Measurements from ENCODE around the gene CREB3L2. TPM values are rescaled to one million over a fixed set of nuclear protein-coding genes. Genes with fewer than 3 reads are reported as not detected.
A peak's percentile ranks its signal among the peaks of the same experiment; 100 is the strongest.
"Not testable (repeated sequence)": the region's sequence is repeated elsewhere in the genome, so short reads cannot be mapped to it uniquely, and the experiment has no call there.

CREB3L2 gene
- total and polyA plus RNA-seq, 2 donors (not counting 1 experiment from before 2014, with no cell fraction given) = 39.3 to 63.7 TPM

DNA sequence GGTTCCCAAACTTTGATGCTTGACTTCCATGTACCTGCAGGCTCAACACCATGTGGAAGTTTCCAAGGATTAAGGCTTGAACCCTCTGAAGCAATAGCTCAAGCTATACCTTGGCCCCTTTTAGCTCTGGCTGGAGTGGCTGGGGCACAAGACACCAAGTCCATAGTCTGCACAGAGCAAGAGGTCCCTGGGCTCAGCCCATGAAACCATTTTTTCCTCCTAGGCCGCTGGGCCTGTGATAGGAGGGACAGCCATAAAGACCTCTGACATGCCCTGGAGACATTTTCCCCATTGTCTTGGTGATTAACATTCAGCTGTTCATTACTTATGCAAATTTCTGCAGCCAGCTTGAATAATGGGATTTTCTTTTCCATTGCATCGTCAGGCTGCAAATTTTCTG, 169.5 kb downstream of the CREB3L2 start:
- H3K27ac ChIP-seq (ENCODE audit: insufficient read depth, low read length) = no peak overlapping the region
- H3K79me2 ChIP-seq (ENCODE audit: control insufficient read depth, insufficient read depth, low read length) = no peaks in the 10 kb centered on the region
- H2AFZ ChIP-seq (ENCODE audit: low read length) = no peak overlapping the region
- H3K4me2 ChIP-seq (ENCODE audit: extremely low read depth, insufficient read depth, low read length) = no peak overlapping the region
- no peaks in the 10 kb centered on the region for H3K4me1 ChIP-seq (ENCODE audit: control insufficient read depth, extremely low read depth, insufficient read depth, low read length)
- H3K36me3 ChIP-seq (ENCODE audit: control insufficient read depth, insufficient read depth, low read length) = no peaks in the 10 kb centered on the region
- no peaks in the 10 kb centered on the region for H3K27me3 ChIP-seq (ENCODE audit: control insufficient read depth, insufficient read depth, low read length)
- no peak overlapping the region for H3K9ac ChIP-seq (ENCODE audit: insufficient read depth, low read length)
- no peak overlapping the region for H3K4me3 ChIP-seq (replicated peaks in 1 of 4; ENCODE audit: control extremely low read depth in 1 of 4, insufficient read depth in 1 of 4, low read depth in 3 of 4, low read length in 4 of 4)
- DNase-seq (ENCODE audit: low read depth in 2 of 2) = no peak
- TF ChIP-seq EZH2 (IDR thresholded peaks at IDR 0.05; ENCODE audit: low read length, missing control alignments) = no peak
- no peak for TF ChIP-seq CTCF (conservative IDR thresholded peaks at IDR 0.05 in 1 of 2, IDR thresholded peaks at IDR 0.05 in 1 of 2; ENCODE audit: low read depth in 1 of 2, low read length in 2 of 2)
- H3K9me3 ChIP-seq (ENCODE audit: control insufficient read depth, insufficient read depth, low read depth, low read length) = no peaks in the 10 kb centered on the region
- no peaks in the 10 kb centered on the region for H4K20me1 ChIP-seq (ENCODE audit: control insufficient read depth, extremely low read depth, insufficient read depth, low read length)

GRCh38 chr7:137831555-137831954, 170.3 kb downstream of the CREB3L2 start:
- H4K20me1 ChIP-seq (ENCODE audit: control insufficient read depth, extremely low read depth, insufficient read depth, low read length) = not testable (repeated sequence)

GRCh38 chr7:137829337-137829992, 172.4 kb downstream of the CREB3L2 start:
- Histone ChIP-seq H3K9me3 (ENCODE audit: control insufficient read depth, insufficient read depth, low read depth, low read length) (no peaks in the 10 kb centered on the region), H3K4me3 (replicated peaks in 1 of 4; ENCODE audit: control extremely low read depth in 1 of 4, insufficient read depth in 1 of 4, low read depth in 3 of 4, low read length in 4 of 4) (no peak overlapping the region), H3K79me2 (ENCODE audit: control insufficient read depth, insufficient read depth, low read length) (no peaks in the 10 kb centered on the region), H3K4me1 (ENCODE audit: control insufficient read depth, extremely low read depth, insufficient read depth, low read length) (no peaks in the 10 kb centered on the region), H3K27ac (ENCODE audit: insufficient read depth, low read length) (no peak overlapping the region), H4K20me1 (ENCODE audit: control insufficient read depth, extremely low read depth, insufficient read depth, low read length) (no peaks in the 10 kb centered on the region), H3K9ac (ENCODE audit: insufficient read depth, low read length) (no peak overlapping the region), H3K36me3 (ENCODE audit: control insufficient read depth, insufficient read depth, low read length) (no peaks in the 10 kb centered on the region), H3K4me2 (ENCODE audit: extremely low read depth, insufficient read depth, low read length) (no peak overlapping the region), H3K27me3 (ENCODE audit: control insufficient read depth, insufficient read depth, low read length) (no peaks in the 10 kb centered on the region), H2AFZ (ENCODE audit: low read length) (no peak overlapping the region)
- TF ChIP-seq EZH2 (IDR thresholded peaks at IDR 0.05; ENCODE audit: low read length, missing control alignments) = no peak
- TF ChIP-seq CTCF (conservative IDR thresholded peaks at IDR 0.05 in 1 of 2, IDR thresholded peaks at IDR 0.05 in 1 of 2; ENCODE audit: low read depth in 1 of 2, low read length in 2 of 2) = no peak
- peak in 1 of 2 donors; percentile 16 for DNase-seq (ENCODE audit: low read depth in 2 of 2)

More at GRCh38 chr7:137831555-137831954, 170.3 kb downstream of the CREB3L2 start:
- not testable (repeated sequence) for H2AFZ ChIP-seq (ENCODE audit: low read length); H3K4me2 ChIP-seq (ENCODE audit: extremely low read depth, insufficient read depth, low read length); H3K4me3 ChIP-seq (replicated peaks in 1 of 4; ENCODE audit: control extremely low read depth in 1 of 4, insufficient read depth in 1 of 4, low read depth in 3 of 4, low read length in 4 of 4); H3K79me2 ChIP-seq (ENCODE audit: control insufficient read depth, insufficient read depth, low read length); H3K9me3 ChIP-seq (ENCODE audit: control insufficient read depth, insufficient read depth, low read depth, low read length); H3K36me3 ChIP-seq (ENCODE audit: control insufficient read depth, insufficient read depth, low read length); H3K4me1 ChIP-seq (ENCODE audit: control insufficient read depth, extremely low read depth, insufficient read depth, low read length); H3K9ac ChIP-seq (ENCODE audit: insufficient read depth, low read length); H3K27ac ChIP-seq (ENCODE audit: insufficient read depth, low read length); H3K27me3 ChIP-seq (ENCODE audit: control insufficient read depth, insufficient read depth, low read length); DNase-seq (ENCODE audit: low read depth in 2 of 2)

Measured in fibroblast of lung (primary cell).